GM19239 (cell line): ENCODE results near the gene TMEM214.
A peak's percentile ranks its signal among the peaks of the same experiment; 100 is the strongest.

Experiments
- DNase-seq: peaks from one replicate; pipeline ENCODE4 v3.0.0; 2011; ENCODE audit warnings: low spot score; ENCODE audit not compliant: insufficient read length
- FAIRE-seq: peaks from 2 replicates; lab custom pipeline; 2011; peaks lifted over from hg19 to GRCh38; lab: Jason Lieb, UNC

The TMEM214 gene

GRCh38 chr2:27038631-27039339 is 6.0 kb downstream of the TMEM214 start:
- DNase-seq (no peak), FAIRE-seq (no peak)

DNA sequence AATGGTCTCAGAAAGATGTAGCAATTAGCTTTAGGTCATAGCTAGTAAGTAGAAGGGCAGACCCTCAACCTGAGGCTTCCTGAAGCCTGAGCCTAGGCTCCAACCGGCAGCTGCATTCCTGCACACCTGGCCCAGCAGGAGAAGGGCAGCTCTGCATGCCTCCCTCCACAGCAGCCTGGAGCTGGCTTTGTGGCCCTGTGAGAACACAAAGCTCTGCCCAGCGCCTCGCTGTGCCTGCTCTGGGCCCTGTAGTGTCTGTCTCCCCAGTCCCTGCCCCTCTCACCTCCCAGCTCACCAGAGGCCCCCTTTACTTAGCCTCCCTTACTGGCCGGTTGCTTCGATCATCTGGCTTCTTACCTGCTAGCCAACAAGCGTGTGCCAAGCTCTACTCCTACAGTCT is 6.7 kb downstream of the TMEM214 start:
- DNase-seq: no peak
- no peak for FAIRE-seq

DNA sequence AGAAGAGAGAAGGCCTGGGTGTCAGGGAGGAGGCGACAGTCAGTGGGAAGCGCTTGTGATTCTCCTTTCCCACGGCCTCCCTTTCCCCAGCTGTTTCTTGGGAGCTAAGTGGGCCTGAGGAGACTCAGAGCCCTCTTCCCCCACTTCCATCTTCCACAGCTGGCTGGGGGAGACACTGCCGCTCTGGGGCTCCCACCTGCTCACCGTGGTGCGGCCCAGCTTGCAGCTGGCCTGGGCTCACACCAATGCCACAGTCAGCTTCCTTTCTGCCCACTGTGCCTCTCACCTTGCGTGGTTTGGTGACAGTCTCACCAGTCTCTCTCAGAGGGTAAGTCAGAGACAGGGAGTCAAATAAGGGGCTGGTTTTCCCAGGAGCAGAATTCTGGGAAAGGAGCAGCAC is 7.1 kb downstream of the TMEM214 start:
- DNase-seq: no peak
- FAIRE-seq: no peak

- DNase-seq (no peak), FAIRE-seq (no peak)
Measured at GRCh38 chr2:27040282-27040681, 7.5 kb downstream of the TMEM214 start.

DNA sequence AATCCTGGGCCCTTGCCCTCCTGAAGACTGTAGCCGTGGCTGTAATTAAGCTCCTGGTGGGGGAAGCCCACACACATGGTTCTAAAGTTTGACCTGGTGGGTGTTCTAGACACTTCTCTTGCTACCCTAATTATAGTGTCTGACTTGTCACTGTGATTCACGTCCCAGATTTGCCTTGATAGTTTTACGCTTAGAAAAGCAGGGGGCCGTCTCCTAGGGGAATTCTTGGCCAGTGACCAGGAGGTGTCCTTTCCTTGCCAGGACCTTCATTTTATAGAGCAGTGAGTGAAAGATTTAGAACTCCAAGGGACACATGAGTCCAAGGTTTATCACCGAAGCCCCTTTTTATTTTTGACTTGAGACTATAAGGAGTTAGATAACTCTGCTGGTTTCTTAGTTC is 9.0 kb downstream of the TMEM214 start:
- FAIRE-seq: no peak

GRCh38 chr2:27042159-27042661 is 9.4 kb downstream of the TMEM214 start:
- DNase-seq: no peak
- peak; percentile 86 for FAIRE-seq

More for the DNA sequence above, 9.0 kb downstream of the TMEM214 start:
- DNase-seq: no peak

- FAIRE-seq (no peak), DNase-seq (no peak)
Measured at GRCh38 chr2:27042985-27043634, 10.3 kb downstream of the TMEM214 start.

- FAIRE-seq (no peak), DNase-seq (peak; percentile 62)
Measured at GRCh38 chr2:27049422-27050280, 16.9 kb downstream of the TMEM214 start.

GRCh38 chr2:27050281-27050995 is 17.7 kb downstream of the TMEM214 start:
- DNase-seq: peak; percentile 80
- no peak for FAIRE-seq

- peak; percentile 96 for FAIRE-seq
Measured at GRCh38 chr2:27050996-27051901, 18.5 kb downstream of the TMEM214 start, which contains the start of gene AGBL5. TSS of gene AGBL5 (plus strand) at chr2:27051668. CDS start at chr2:27052959, 1,291 bp downstream.

GRCh38 chr2:27051902-27052645 is 19.3 kb downstream of the TMEM214 start:
- DNase-seq: no peak
- FAIRE-seq: no peak

More at GRCh38 chr2:27050996-27051901, 18.5 kb downstream of the TMEM214 start, which contains the start of gene AGBL5:
- peak; percentile 98 for DNase-seq

GRCh38 chr2:27053321-27053720 is 20.6 kb downstream of the TMEM214 start:
- no peak for DNase-seq
- no peak for FAIRE-seq

DNA sequence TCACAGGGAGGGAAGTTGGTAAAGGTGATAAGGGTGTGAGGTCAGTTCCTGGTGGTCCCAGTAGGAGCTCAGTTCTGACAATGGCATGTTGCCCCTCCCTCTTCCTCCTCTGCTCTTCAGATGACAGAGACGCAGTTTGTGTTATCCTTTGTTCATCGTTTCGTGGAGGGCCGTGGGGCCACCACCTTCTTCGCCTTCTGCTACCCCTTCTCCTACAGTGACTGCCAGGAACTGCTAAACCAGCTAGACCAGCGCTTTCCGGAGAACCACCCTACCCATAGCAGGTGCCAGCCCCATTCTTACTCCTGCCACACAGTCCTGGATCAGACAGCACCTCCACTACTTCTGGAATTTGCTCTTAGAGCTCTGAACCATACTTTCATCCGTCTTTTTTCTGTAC is 21.0 kb downstream of the TMEM214 start:
- DNase-seq (no peak), FAIRE-seq (no peak)

DNA sequence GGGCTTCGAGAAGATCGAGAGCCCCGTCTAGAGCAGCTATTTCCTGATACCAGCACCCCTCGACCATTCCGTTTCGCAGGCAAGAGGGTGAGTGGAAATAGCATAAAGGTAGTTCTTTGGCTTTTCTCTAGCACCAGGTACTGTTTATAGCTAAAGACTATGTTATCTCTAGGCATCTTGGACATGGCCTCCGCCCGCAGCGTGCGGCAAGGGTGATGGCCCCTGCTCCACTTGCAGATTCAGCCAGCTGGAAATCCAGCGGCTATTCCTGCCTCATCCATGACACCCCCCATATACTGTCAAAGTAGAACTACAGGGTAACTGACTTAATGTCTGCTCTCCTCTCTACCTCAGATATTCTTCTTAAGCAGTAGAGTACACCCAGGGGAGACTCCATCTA is 22.0 kb downstream of the TMEM214 start:
- DNase-seq (no peak), FAIRE-seq (no peak)

- DNase-seq (no peak), FAIRE-seq (no peak)
Measured at GRCh38 chr2:27057184-27057583, 24.4 kb downstream of the TMEM214 start.

GRCh38 chr2:27058210-27058609 is 25.4 kb downstream of the TMEM214 start:
- FAIRE-seq (no peak), DNase-seq (no peak)

DNA sequence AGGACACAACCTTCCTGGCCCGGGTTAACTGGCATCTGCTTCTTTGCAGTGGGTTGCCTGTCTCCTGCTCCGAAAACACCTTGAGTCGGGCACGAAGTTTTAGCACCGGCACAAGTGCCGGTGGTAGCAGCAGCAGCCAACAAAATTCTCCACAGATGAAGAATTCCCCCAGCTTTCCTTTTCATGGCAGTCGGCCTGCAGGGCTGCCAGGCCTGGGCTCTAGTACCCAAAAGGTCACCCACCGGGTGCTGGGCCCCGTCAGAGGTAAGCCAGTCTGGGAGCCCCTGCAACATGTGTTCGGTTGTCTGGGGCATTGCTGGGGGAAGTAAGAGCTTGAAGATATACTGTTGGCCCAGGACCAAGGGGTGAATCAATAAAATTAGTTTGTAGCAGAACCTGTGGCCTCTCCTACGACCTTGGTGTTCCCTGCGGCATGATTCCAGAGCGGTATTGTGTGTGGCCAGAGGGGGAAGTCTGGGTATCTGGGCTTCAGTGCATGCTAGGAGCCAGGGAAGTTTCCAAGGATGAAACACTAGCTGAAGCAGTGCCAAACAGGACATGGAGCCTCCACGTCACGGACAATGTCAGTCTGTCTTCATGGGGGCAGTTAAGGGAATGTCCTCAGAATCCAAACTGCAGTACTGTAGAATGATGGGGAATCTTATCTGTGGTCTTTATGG is 26.5 kb downstream of the TMEM214 start:
- no peak for FAIRE-seq

DNA sequence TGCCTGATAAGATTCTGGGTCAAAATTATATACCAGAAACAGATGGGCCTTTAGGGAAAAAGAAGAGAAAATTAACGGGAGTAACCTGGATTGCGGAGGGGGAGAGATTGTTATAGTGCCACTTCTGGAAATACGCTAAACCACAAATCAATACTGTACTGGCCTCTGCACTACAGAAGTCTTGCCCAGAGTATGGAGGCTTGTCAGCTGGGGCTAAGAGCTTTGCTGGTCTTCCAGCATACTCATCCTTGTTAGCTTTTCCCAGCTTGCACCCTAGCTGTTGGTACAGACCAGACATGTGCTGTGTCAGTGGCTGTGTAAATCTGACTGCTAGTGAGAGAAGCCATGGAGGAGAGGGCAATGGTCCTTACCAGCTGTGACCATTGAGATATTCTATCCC is 27.6 kb downstream of the TMEM214 start:
- no peak for DNase-seq

More for the DNA sequence above, 26.5 kb downstream of the TMEM214 start:
- DNase-seq: no peak

More for the DNA sequence above, 27.6 kb downstream of the TMEM214 start:
- no peak for FAIRE-seq
